ENCODE data around the gene PTPN5.

GRCh38 chr11:18761144-18761543 lies 30.5 kb downstream of the PTPN5 start:
- TF ChIP-seq YY1 (IDR thresholded peaks at IDR 0.05; ENCODE audit: insufficient read depth, insufficient read length): no peak
- no peak for TF ChIP-seq ZNF274 (IDR thresholded peaks at IDR 0.05; ENCODE audit: low read depth, low read length)
- TF ChIP-seq SUZ12 (IDR thresholded peaks at IDR 0.05; ENCODE audit: extremely low read depth, insufficient read depth, insufficient read length): no peak

All from NT2/D1 (cell line).